Measurements from ENCODE around the gene GPBP1.
"Not testable (repeated sequence)": the region's sequence is repeated elsewhere in the genome, so short reads cannot be mapped to it uniquely, and the experiment has no call there.

GPBP1 gene

GRCh38 chr5:57179262-57180200 lies 5.7 kb downstream of the GPBP1 start:
- peaks cover 4 to 39% of the 10 kb centered on the region in 2 donors for H3K4me1 ChIP-seq (ENCODE audit: control insufficient read depth in 1 of 2, insufficient read depth in 2 of 2, low read length in 2 of 2)
- H3K27me3 ChIP-seq (ENCODE audit: low read depth, low read length) = no peaks in the 10 kb centered on the region
- no peaks in the 10 kb centered on the region for H3K9me3 ChIP-seq (ENCODE audit: control insufficient read depth in 1 of 2, low read length in 2 of 2)
- H3K4me3 ChIP-seq (ENCODE audit: low read depth in 1 of 2, low read length in 2 of 2) = peak overlapping the region; percentile 44 to 77
- no peak overlapping the region for H3K27ac ChIP-seq (ENCODE audit: low read length)
- H3K36me3 ChIP-seq (ENCODE audit: control insufficient read depth in 1 of 2, insufficient read depth in 2 of 2, low read length in 2 of 2) = peaks cover 0 to 18% of the 10 kb centered on the region in 2 donors

DNA sequence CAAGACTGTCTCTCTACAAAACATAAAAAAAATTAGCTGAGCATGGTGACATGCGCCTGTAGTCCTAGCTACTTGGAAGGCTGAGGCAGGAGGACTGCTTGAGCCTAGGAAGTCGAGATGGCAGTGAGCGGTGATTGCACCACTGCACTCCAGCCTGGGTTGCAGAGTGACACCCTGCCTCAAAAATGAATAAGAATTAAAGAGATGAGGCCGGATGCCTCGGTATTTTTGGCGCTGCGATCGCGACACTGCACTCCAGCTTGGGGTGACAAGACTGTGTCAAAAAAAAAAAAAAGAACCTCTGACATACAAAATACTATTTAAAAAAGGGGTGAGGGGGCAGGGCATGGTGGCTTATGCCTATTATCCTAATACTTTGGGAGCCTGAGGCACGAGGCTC lies 7.3 kb downstream of the GPBP1 start:
- H3K4me1 ChIP-seq (ENCODE audit: control insufficient read depth in 1 of 2, insufficient read depth in 2 of 2, low read length in 2 of 2) = peaks cover 4 to 54% of the 10 kb centered on the region in 2 donors
- H3K4me3 ChIP-seq (ENCODE audit: low read depth in 1 of 2, low read length in 2 of 2) = no peak overlapping the region

DNA sequence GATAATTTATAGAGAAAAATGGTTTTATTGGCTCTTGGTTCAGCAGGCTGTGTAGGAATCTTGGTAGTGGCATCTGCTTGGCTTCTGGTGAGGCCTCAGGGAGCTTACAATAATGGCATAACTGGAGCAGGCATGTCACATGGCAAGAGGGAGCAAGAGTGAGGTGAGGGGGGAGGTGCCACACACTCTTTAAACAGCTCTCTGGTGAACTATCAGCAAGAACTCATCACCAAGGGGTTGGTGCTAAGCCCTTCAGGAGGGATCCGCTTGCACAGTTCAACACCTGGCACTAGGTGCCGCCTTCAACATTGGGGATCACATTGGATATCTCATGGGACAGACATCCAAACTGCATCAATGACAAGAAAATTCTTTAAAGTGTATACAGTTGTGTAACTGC lies 10.5 kb downstream of the GPBP1 start:
- Histone ChIP-seq H3K27me3 (ENCODE audit: low read depth, low read length) (no peaks in the 10 kb centered on the region), H3K36me3 (ENCODE audit: control insufficient read depth in 1 of 2, insufficient read depth in 2 of 2, low read length in 2 of 2) (peaks cover 0 to 9% of the 10 kb centered on the region in 2 donors), H3K4me3 (ENCODE audit: low read depth in 1 of 2, low read length in 2 of 2) (no peak overlapping the region), H3K9me3 (ENCODE audit: control insufficient read depth in 1 of 2, low read length in 2 of 2) (no peaks in the 10 kb centered on the region), H3K4me1 (ENCODE audit: control insufficient read depth in 1 of 2, insufficient read depth in 2 of 2, low read length in 2 of 2) (peaks cover 4 to 62% of the 10 kb centered on the region in 2 donors), H3K27ac (ENCODE audit: low read length) (no peak overlapping the region)

More for the DNA sequence above, 7.3 kb downstream of the GPBP1 start:
- Histone ChIP-seq H3K27ac (ENCODE audit: low read length) (no peak overlapping the region), H3K36me3 (ENCODE audit: control insufficient read depth in 1 of 2, insufficient read depth in 2 of 2, low read length in 2 of 2) (peaks cover 0 to 15% of the 10 kb centered on the region in 2 donors), H3K9me3 (ENCODE audit: control insufficient read depth in 1 of 2, low read length in 2 of 2) (no peaks in the 10 kb centered on the region), H3K27me3 (ENCODE audit: low read depth, low read length) (no peaks in the 10 kb centered on the region)

GRCh38 chr5:57185313-57185712 lies 11.5 kb downstream of the GPBP1 start:
- Histone ChIP-seq H3K9me3 (ENCODE audit: control insufficient read depth in 1 of 2, low read length in 2 of 2) (no peaks in the 10 kb centered on the region), H3K4me1 (ENCODE audit: control insufficient read depth in 1 of 2, insufficient read depth in 2 of 2, low read length in 2 of 2) (peaks cover 0 to 61% of the 10 kb centered on the region in 2 donors), H3K27ac (ENCODE audit: low read length) (no peak overlapping the region), H3K4me3 (ENCODE audit: low read depth in 1 of 2, low read length in 2 of 2) (no peak overlapping the region), H3K36me3 (ENCODE audit: control insufficient read depth in 1 of 2, insufficient read depth in 2 of 2, low read length in 2 of 2) (peaks cover 0 to 9% of the 10 kb centered on the region in 2 donors), H3K27me3 (ENCODE audit: low read depth, low read length) (no peaks in the 10 kb centered on the region)

DNA sequence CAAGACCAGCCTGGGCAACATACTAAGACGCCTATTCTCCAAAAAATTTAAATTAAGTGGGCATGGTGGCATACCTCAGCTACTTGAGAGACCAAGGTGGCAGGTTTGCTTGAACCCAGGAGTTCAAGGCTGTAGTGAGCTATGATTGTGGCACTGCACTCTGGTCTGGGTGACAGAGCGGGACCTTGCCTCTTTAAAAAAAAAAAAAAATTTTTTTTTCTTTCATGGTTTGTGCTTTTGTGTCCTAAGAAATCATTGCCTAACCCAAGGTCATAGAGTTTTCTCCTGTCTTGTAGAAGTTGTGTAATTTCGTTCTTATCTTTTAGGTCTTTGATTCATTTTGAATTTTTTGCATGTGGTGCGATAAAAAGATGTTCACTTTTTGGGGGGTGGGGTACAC lies 12.3 kb downstream of the GPBP1 start:
- Histone ChIP-seq H3K9me3 (ENCODE audit: control insufficient read depth in 1 of 2, low read length in 2 of 2) (no peaks in the 10 kb centered on the region), H3K4me3 (ENCODE audit: low read depth in 1 of 2, low read length in 2 of 2) (no peak overlapping the region), H3K27ac (ENCODE audit: low read length) (no peak overlapping the region), H3K27me3 (ENCODE audit: low read depth, low read length) (no peaks in the 10 kb centered on the region), H3K4me1 (ENCODE audit: control insufficient read depth in 1 of 2, insufficient read depth in 2 of 2, low read length in 2 of 2) (peaks cover 0 to 53% of the 10 kb centered on the region in 2 donors), H3K36me3 (ENCODE audit: control insufficient read depth in 1 of 2, insufficient read depth in 2 of 2, low read length in 2 of 2) (peaks cover 0 to 9% of the 10 kb centered on the region in 2 donors)

GRCh38 chr5:57187977-57188376 lies 14.1 kb downstream of the GPBP1 start:
- not testable (repeated sequence) for H3K27ac ChIP-seq (ENCODE audit: low read length)

GRCh38 chr5:57189515-57189914 lies 15.7 kb downstream of the GPBP1 start:
- no peak overlapping the region for H3K27ac ChIP-seq (ENCODE audit: low read length)
- no peaks in the 10 kb centered on the region for H3K27me3 ChIP-seq (ENCODE audit: low read depth, low read length)
- peaks cover 0 to 41% of the 10 kb centered on the region in 2 donors for H3K4me1 ChIP-seq (ENCODE audit: control insufficient read depth in 1 of 2, insufficient read depth in 2 of 2, low read length in 2 of 2)
- no peak overlapping the region for H3K4me3 ChIP-seq (ENCODE audit: low read depth in 1 of 2, low read length in 2 of 2)
- H3K36me3 ChIP-seq (ENCODE audit: control insufficient read depth in 1 of 2, insufficient read depth in 2 of 2, low read length in 2 of 2) = peaks cover 3 to 9% of the 10 kb centered on the region in 2 donors
- H3K9me3 ChIP-seq (ENCODE audit: control insufficient read depth in 1 of 2, low read length in 2 of 2) = no peaks in the 10 kb centered on the region

More at GRCh38 chr5:57187977-57188376, 14.1 kb downstream of the GPBP1 start:
- not testable (repeated sequence) for H3K4me3 ChIP-seq (ENCODE audit: low read depth in 1 of 2, low read length in 2 of 2); H3K36me3 ChIP-seq (ENCODE audit: control insufficient read depth in 1 of 2, insufficient read depth in 2 of 2, low read length in 2 of 2); H3K27me3 ChIP-seq (ENCODE audit: low read depth, low read length); H3K9me3 ChIP-seq (ENCODE audit: control insufficient read depth in 1 of 2, low read length in 2 of 2)
- peaks cover 0 to 48% of the 10 kb centered on the region in 2 donors for H3K4me1 ChIP-seq (ENCODE audit: control insufficient read depth in 1 of 2, insufficient read depth in 2 of 2, low read length in 2 of 2)

- no peak overlapping the region for H3K27ac ChIP-seq (ENCODE audit: low read length)
- no peaks in the 10 kb centered on the region for H3K9me3 ChIP-seq (ENCODE audit: control insufficient read depth in 1 of 2, low read length in 2 of 2)
- peaks cover 3 to 10% of the 10 kb centered on the region in 2 donors for H3K36me3 ChIP-seq (ENCODE audit: control insufficient read depth in 1 of 2, insufficient read depth in 2 of 2, low read length in 2 of 2)
- no peak overlapping the region for H3K4me3 ChIP-seq (ENCODE audit: low read depth in 1 of 2, low read length in 2 of 2)
- H3K27me3 ChIP-seq (ENCODE audit: low read depth, low read length) = no peaks in the 10 kb centered on the region
- H3K4me1 ChIP-seq (ENCODE audit: control insufficient read depth in 1 of 2, insufficient read depth in 2 of 2, low read length in 2 of 2) = peaks cover 0 to 31% of the 10 kb centered on the region in 2 donors
These were observed 16.7 kb downstream of the GPBP1 start for GRCh38 chr5:57190593-57190992.

DNA sequence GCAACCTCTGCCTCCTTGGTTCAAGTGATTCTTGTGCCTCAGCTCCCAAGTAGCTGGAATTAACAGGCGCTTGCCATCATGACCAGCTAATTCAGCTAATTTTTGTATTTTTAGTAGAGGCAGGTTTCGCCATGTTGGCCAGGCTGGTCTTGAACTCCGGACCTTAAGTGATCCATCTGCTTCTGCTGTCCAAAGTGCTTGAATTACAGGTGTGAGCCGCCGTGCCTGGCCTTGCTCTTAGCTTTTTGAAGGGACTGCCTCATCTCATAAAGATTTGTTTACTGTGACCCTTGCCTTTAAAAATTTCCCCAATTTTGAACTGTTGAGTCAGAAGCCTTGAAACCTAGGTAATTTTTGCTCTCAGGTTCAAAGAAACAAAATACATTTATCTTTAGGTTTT lies 17.3 kb downstream of the GPBP1 start:
- Histone ChIP-seq H3K36me3 (ENCODE audit: control insufficient read depth in 1 of 2, insufficient read depth in 2 of 2, low read length in 2 of 2) (peaks cover 3 to 10% of the 10 kb centered on the region in 2 donors), H3K4me3 (ENCODE audit: low read depth in 1 of 2, low read length in 2 of 2) (no peak overlapping the region), H3K4me1 (ENCODE audit: control insufficient read depth in 1 of 2, insufficient read depth in 2 of 2, low read length in 2 of 2) (peaks cover 0 to 26% of the 10 kb centered on the region in 2 donors), H3K9me3 (ENCODE audit: control insufficient read depth in 1 of 2, low read length in 2 of 2) (no peaks in the 10 kb centered on the region), H3K27ac (ENCODE audit: low read length) (no peak overlapping the region), H3K27me3 (ENCODE audit: low read depth, low read length) (no peaks in the 10 kb centered on the region)

GRCh38 chr5:57191986-57192385 lies 18.1 kb downstream of the GPBP1 start:
- Histone ChIP-seq H3K4me3 (ENCODE audit: low read depth in 1 of 2, low read length in 2 of 2) (no peak overlapping the region), H3K27me3 (ENCODE audit: low read depth, low read length) (no peaks in the 10 kb centered on the region), H3K27ac (ENCODE audit: low read length) (no peak overlapping the region), H3K4me1 (ENCODE audit: control insufficient read depth in 1 of 2, insufficient read depth in 2 of 2, low read length in 2 of 2) (peaks cover 0 to 18% of the 10 kb centered on the region in 2 donors), H3K36me3 (ENCODE audit: control insufficient read depth in 1 of 2, insufficient read depth in 2 of 2, low read length in 2 of 2) (peaks cover 3 to 10% of the 10 kb centered on the region in 2 donors), H3K9me3 (ENCODE audit: control insufficient read depth in 1 of 2, low read length in 2 of 2) (no peaks in the 10 kb centered on the region)

- H3K4me1 ChIP-seq (ENCODE audit: control insufficient read depth in 1 of 2, insufficient read depth in 2 of 2, low read length in 2 of 2) = peaks cover 0 to 12% of the 10 kb centered on the region in 2 donors
- H3K9me3 ChIP-seq (ENCODE audit: control insufficient read depth in 1 of 2, low read length in 2 of 2); H3K4me3 ChIP-seq (ENCODE audit: low read depth in 1 of 2, low read length in 2 of 2); H3K27me3 ChIP-seq (ENCODE audit: low read depth, low read length); H3K27ac ChIP-seq (ENCODE audit: low read length): not testable (repeated sequence)
- H3K36me3 ChIP-seq (ENCODE audit: control insufficient read depth in 1 of 2, insufficient read depth in 2 of 2, low read length in 2 of 2) = peaks cover 3 to 10% of the 10 kb centered on the region in 2 donors
These were observed 19.0 kb downstream of the GPBP1 start for GRCh38 chr5:57192832-57193231.

All from muscle layer of duodenum (tissue), 2 donors.